Caki2 (cell line): ENCODE results near the gene PDIA5. TPM values are rescaled to one million over a fixed set of nuclear protein-coding genes. Genes with fewer than 3 reads are reported as not detected.
"Not testable (repeated sequence)": the region's sequence is repeated elsewhere in the genome, so short reads cannot be mapped to it uniquely, and the experiment has no call there.

ENCODE experiments used
- DNase-seq: peaks from one replicate; pipeline ENCODE4 v3.0.0-alpha.2; 2015; ENCODE audit warnings: low read depth
- in situ Hi-C: cut with HindIII; loops from 2 replicates; pipeline ENCODE4 v1.10.0; 2016; ENCODE audit warnings: low sequenced_read_pairs, low pct_unique_long_range_greater_than_20kb, mixed read lengths
- total RNA-seq: library from RNA; depleted of rRNA; stranded (reverse); fragments of >200 nt; shearing (Covaris generic); gene quantifications from 2 replicates; pipeline ENCODE4 v1.2.3, GENCODE V29; 2014; ENCODE audit warnings: low replicate concordance

The PDIA5 gene
- total RNA-seq, 1 experiment from 2014 or later = 13.3 TPM

GRCh38 chr3:123100193-123100776 lies 33.5 kb downstream of the PDIA5 start:
- DNase-seq = no peak
- in situ Hi-C loops = no loop called here

DNA sequence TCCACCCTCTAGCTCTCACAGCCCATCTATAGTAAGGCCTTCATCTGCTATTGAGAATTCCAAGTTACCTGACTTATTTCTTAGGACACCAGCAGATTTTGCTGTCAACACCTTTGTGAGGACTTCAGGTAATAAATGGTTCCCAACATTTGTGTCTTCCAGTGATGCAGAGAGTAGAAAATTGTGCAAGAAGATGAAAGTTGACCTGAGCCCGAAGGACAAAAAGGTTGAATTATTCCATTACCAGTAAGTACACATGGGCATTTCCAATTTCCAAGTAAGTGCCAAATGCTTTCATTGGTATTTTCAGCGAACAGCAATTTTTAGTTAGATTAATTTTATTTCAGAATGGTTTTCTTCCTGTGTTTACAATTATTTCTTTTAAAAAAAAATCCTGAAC lies 35.4 kb downstream of the PDIA5 start:
- in situ Hi-C loops = no loop called here
- no peak for DNase-seq

- DNase-seq = no peak
- in situ Hi-C loops = no loop called here
These were observed 36.0 kb downstream of the PDIA5 start for GRCh38 chr3:123102826-123103225.

DNA sequence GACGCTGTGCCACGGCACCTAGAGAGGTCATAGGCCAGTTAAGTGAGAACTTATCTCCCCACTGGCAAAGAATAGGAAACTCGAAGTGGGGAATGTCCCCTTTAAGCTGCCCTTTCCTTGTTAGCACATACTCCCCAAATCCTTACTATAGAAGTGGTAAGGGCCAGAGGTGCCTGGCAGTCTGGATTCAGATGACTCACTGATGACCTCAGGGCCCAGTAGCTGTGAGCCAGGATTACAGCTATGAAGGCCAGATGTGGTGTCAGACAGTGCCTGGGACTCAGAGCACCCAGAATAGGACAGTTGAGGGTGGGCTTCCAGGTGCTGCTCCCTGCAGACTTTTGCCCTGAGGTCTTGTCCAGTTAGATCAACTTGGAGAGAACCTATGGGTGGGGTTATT lies 37.7 kb downstream of the PDIA5 start:
- in situ Hi-C loops = no loop called here

GRCh38 chr3:123105201-123106189 lies 38.7 kb downstream of the PDIA5 start:
- in situ Hi-C loops = no loop called here
- DNase-seq = peak; percentile 44

More for the DNA sequence above, 37.7 kb downstream of the PDIA5 start:
- no peak for DNase-seq

DNA sequence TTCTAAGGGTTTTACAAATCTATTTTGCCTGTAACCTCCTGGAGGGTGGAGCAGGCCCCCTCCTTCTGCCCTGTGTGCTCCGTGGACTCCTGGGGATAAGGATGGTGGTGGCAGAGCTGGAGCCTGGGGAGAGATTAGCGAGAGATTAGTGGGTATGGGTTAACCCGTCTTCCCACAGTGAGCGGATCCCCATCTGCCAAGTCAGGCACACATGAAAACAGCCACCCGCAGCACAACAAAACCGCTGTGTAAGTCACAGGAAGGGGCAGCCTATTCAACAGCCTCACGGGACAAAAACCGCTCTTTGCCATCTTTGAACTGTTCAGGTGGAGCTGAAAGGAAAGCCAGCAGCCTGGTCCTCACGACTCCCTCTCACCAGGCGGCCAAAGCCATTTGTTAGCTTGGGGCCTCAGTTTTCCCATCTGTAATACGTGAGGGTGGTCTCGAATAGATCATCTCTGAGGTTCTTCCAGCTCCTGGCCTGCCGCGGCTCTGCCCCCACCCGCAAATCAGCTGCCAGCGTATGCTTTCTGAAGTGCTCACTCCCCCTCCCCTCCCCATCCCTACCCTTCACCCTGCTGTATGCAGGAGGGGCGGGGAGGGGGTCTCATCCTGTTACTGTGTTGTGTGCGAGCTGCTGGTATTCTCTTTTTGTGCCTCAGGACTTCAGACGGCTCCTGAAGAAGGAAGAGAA lies 43.6 kb downstream of the PDIA5 start:
- DNase-seq = no peak
- in situ Hi-C loops = no loop called here

DNA sequence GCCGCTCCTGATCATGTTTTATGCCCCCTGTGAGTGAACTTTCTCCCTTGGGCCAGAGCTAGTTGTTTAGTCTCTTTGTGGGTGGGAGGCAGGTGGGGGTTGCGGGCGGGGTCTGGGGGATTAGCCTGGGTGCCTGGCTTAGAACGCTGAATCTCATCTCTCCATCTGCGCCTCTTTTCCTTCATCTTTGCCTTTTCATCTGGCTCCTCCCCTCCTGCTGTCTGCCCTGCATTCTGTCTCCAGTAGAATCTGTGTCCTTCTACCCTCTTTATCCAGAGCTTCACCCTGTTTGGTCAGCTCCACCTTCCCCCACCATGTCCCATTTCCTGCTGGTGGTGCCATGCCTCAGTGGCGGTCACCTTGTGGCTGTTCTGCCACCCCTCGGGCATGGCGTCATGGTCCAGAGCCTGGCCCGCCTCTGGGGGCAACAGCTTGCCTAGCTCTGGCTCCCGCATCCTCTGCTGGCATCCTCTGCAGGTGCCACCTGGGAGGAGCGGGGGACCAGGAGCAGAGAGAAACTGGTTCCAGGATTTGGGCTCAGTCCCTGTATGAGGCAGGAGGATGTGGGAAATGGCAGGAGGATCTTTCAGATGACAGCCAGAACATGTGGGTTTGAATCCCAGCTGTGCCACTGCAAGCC lies 44.3 kb downstream of the PDIA5 start:
- in situ Hi-C loops = no loop called here
- no peak for DNase-seq

GRCh38 chr3:123111640-123112039 lies 44.8 kb downstream of the PDIA5 start:
- no peak for DNase-seq
- in situ Hi-C loops = no loop called here

- in situ Hi-C loops = no loop called here
These were observed 45.4 kb downstream of the PDIA5 start for GRCh38 chr3:123112232-123112631.

GRCh38 chr3:123112656-123113055 lies 45.8 kb downstream of the PDIA5 start:
- DNase-seq, in situ Hi-C loops: not testable (repeated sequence)

More at GRCh38 chr3:123112232-123112631, 45.4 kb downstream of the PDIA5 start:
- DNase-seq = no peak

GRCh38 chr3:123113889-123114450 lies 47.1 kb downstream of the PDIA5 start:
- DNase-seq = no peak
- in situ Hi-C loops = no loop called here

- in situ Hi-C loops = no loop called here
- no peak for DNase-seq
These were observed 49.3 kb downstream of the PDIA5 start for GRCh38 chr3:123116116-123116515.

DNA sequence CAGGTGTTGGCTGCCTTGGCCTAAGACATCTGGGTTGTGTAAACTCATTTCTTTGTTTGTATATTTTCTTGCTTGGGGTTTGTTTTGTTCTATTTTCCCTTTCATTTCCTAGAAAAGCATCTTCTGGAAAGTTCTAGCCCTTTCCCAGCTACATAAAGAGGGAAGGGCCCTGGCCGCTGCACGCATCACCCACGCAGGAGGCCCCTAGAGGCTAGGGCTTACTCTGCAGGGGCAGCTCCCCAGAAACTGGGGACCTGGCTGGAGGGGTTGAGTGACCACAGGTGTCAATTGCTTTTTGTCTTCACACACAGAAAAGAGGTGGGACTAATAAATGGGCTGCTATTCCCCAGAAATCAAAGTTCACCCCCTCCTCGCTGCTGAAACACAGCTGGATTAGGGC lies 52.6 kb downstream of the PDIA5 start:
- in situ Hi-C loops = no loop called here
- no peak for DNase-seq

DNA sequence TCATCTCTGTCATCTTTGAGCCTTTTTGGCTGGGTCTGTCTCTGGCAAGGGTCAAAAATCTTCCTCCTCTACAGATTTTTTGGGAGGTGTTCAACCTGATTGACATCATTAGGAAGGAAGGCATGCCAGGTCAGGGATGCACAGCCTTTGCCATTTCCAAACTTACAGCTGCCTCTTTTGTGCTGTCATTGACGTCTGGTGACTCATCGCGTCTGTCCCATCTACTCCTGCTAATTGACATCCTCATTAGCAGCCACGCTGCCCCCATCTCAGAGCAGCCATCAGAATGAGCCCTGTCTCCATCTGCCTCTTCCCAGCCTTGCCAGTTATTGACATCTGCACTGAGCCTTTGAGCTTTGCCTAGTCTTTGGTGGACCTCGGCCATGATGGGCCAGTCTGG lies 53.0 kb downstream of the PDIA5 start:
- no peak for DNase-seq
- in situ Hi-C loops = no loop called here

DNA sequence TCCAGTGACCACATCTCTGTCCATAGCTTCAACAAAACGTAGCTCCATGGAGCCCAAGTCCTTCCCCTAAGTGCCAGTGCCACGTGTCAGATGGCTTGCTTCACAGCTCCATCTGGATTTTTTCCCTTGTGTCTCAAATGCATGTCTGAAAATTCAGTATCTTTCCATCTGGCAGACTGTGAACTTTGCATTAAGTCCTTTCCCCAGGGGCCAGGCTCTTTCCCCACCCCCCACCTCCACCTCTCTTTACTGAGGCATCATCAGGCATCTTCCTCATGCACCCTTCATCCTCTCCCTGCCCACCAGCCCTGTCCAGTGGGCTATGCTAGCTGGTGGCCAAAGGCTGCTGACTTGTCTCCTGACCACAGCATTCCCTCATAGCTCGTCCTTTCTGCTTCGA lies 53.7 kb downstream of the PDIA5 start:
- DNase-seq = no peak
- in situ Hi-C loops = no loop called here

- in situ Hi-C loops = no loop called here
These were observed 55.2 kb downstream of the PDIA5 start for GRCh38 chr3:123122057-123122456.

GRCh38 chr3:123122525-123123315 lies 55.9 kb downstream of the PDIA5 start:
- in situ Hi-C loops = no loop called here
- DNase-seq = no peak

More at GRCh38 chr3:123122057-123122456, 55.2 kb downstream of the PDIA5 start:
- no peak for DNase-seq
